ENCODE data around the gene SLC39A2.

SLC39A2 gene

DNA sequence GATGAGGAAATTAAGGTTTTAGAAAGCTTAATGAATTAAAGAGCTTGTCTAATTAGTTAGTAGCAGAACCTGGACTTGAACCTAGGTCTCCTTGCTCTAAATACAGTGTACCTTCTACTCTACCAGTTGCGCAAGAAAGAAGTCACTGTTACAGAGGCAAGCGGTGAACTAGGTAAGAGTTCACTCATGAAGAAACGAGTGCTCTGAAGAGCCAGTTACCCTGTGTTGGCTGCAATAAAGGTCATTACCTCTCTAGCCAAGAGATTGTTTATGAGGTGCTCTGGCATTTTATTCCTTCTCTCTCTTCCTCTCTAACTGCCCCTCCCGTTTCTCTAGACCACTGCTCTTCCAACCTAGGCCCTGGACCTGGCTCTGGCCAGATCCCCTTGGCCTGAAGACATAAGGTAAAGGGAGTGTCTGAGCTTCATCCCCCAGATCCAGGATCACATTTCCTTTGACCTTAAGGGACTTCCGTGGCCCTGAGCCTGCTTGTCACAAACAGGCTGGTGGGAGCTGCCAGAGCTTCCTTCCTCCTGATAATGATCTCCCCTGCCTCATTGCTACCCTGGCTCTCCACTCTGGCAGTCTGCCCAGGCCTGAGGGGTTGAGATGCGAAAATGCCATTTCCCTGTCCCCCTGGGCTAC, 45.0 kb downstream of the SLC39A2 start:
- TF ChIP-seq, protein P1, sequence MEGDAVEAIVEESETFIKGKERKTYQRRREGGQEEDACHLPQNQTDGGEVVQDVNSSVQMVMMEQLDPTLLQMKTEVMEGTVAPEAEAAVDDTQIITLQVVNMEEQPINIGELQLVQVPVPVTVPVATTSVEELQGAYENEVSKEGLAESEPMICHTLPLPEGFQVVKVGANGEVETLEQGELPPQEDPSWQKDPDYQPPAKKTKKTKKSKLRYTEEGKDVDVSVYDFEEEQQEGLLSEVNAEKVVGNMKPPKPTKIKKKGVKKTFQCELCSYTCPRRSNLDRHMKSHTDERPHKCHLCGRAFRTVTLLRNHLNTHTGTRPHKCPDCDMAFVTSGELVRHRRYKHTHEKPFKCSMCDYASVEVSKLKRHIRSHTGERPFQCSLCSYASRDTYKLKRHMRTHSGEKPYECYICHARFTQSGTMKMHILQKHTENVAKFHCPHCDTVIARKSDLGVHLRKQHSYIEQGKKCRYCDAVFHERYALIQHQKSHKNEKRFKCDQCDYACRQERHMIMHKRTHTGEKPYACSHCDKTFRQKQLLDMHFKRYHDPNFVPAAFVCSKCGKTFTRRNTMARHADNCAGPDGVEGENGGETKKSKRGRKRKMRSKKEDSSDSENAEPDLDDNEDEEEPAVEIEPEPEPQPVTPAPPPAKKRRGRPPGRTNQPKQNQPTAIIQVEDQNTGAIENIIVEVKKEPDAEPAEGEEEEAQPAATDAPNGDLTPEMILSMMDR (IDR thresholded peaks at IDR 0.05; ENCODE audit: control insufficient read depth, insufficient read depth, low read depth, low read length, missing control alignments), result no peak
- no peak for DNase-seq (ENCODE audit: low read depth)
- H3K4me3 ChIP-seq (ENCODE audit: control insufficient read depth, low read depth, low read length), result no peak overlapping the region

DNA sequence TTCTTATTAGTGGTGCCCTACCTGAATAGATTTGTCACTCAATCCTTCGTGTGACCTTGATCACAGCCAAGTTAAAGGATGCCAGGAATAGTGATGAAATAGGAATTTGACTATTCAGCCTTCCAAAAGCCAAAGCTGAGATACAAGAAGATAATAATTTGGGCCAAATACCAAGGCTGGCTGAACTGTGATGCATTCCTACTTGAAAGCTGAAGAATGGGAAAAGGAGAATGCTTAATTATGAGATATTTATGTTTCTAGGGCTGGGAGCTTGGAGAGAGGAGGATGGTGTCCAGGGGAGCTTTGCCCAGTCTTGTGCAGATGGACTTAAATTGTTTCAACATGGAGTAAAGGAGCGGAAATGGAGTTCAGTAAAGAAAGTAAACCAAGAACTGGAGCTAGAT, 48.3 kb downstream of the SLC39A2 start:
- no peak for DNase-seq (ENCODE audit: low read depth)
- no peak overlapping the region for H3K4me3 ChIP-seq (ENCODE audit: control insufficient read depth, low read depth, low read length)

DNA sequence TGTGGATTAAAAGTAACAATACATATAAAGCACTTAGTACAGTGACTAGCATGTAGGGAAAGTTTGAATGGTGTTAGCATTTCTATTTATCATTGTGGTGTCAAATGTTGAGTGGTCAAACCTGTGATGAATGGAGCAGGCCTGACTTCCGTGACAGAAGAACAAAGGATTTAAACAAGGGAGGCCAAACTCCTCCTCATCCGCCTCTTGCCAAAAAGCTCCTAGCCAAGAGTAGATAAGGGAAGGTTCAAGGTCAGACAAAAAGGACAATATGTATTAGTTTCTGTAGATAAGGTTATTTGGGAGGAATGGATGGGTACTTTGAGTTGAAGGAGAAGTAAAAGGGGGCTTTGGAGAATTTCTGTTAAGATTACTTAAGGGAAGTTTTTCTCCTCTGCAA, 49.5 kb downstream of the SLC39A2 start:
- TF ChIP-seq, protein P1 (IDR thresholded peaks at IDR 0.05; ENCODE audit: control insufficient read depth, insufficient read depth, low read depth, low read length, missing control alignments), result no peak

More for the DNA sequence above, 48.3 kb downstream of the SLC39A2 start:
- TF ChIP-seq, protein P1 (IDR thresholded peaks at IDR 0.05; ENCODE audit: control insufficient read depth, insufficient read depth, low read depth, low read length, missing control alignments), result no peak

DNA sequence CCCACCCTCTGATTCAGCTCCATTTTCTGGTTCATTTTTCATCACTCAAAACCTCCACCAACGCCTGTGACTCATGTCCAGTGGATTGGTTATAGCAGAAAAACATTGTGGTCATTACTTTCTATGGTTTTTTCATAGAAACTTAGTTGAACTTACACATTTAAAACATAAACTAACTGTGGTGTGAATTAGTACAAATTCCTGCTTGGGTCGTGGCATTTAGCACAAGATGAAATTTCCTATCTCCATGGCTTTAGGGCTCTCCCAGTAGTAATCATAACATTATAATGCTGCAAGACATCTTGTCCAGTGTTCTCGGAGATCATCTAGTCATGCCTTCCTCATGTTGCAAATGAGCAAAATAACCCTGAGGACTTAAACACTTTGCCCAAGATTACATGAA, 50.2 kb downstream of the SLC39A2 start:
- DNase-seq (ENCODE audit: low read depth), result no peak

More for the DNA sequence above, 49.5 kb downstream of the SLC39A2 start:
- no peak for DNase-seq (ENCODE audit: low read depth)
- no peak overlapping the region for H3K4me3 ChIP-seq (ENCODE audit: control insufficient read depth, low read depth, low read length)

GRCh38 chr14:21050597-21050996, 51.5 kb downstream of the SLC39A2 start:
- DNase-seq (ENCODE audit: low read depth), result no peak
- TF ChIP-seq, protein P1 (IDR thresholded peaks at IDR 0.05; ENCODE audit: control insufficient read depth, insufficient read depth, low read depth, low read length, missing control alignments), result no peak
- no peak overlapping the region for H3K4me3 ChIP-seq (ENCODE audit: control insufficient read depth, low read depth, low read length)

More for the DNA sequence above, 50.2 kb downstream of the SLC39A2 start:
- no peak overlapping the region for H3K4me3 ChIP-seq (ENCODE audit: control insufficient read depth, low read depth, low read length)
- TF ChIP-seq, protein P1 (IDR thresholded peaks at IDR 0.05; ENCODE audit: control insufficient read depth, insufficient read depth, low read depth, low read length, missing control alignments), result no peak

Data from AG09309 (cell line).